Fibroblast of pulmonary artery (primary cell): Measurements from ENCODE around the gene ZFHX3.

Experiments
- DNase-seq: peaks from one replicate; pipeline ENCODE4 v3.0.0-alpha.2; 2010; ENCODE audit warnings: low read depth
- H3K4me3 ChIP-seq: replicated peaks from 2 replicates; pipeline ENCODE4 v1.5.1; 2011; ENCODE audit warnings: low read depth, mild to moderate bottlenecking, control low read depth, low read length, moderate library complexity
- CTCF ChIP-seq: IDR thresholded peaks from 2 replicates; pipeline ENCODE4 v1.5.1; 2011; ENCODE audit warnings: mild to moderate bottlenecking, control low read depth, low read length, inconsistent platforms; ENCODE audit errors: missing control alignments

The ZFHX3 gene

GRCh38 chr16:72810480-72810879 lies 237.4 kb downstream of the ZFHX3 start:
- no peak for TF ChIP-seq CTCF
- DNase-seq: no peak

GRCh38 chr16:72809446-72809845 lies 238.5 kb downstream of the ZFHX3 start:
- no peak for DNase-seq
- H3K4me3 ChIP-seq: no peak overlapping the region
- TF ChIP-seq CTCF: no peak

More at GRCh38 chr16:72810480-72810879, 237.4 kb downstream of the ZFHX3 start:
- H3K4me3 ChIP-seq: no peak overlapping the region

- no peak for DNase-seq
- H3K4me3 ChIP-seq: no peak overlapping the region
- no peak for TF ChIP-seq CTCF
Measured at GRCh38 chr16:72808754-72809153, 239.2 kb downstream of the ZFHX3 start.

GRCh38 chr16:72807245-72807644 lies 240.7 kb downstream of the ZFHX3 start:
- H3K4me3 ChIP-seq: no peak overlapping the region
- no peak for DNase-seq
- TF ChIP-seq CTCF: no peak

GRCh38 chr16:72805486-72805885 lies 242.4 kb downstream of the ZFHX3 start:
- no peak for TF ChIP-seq CTCF
- no peak overlapping the region for H3K4me3 ChIP-seq
- no peak for DNase-seq

- DNase-seq: no peak
- H3K4me3 ChIP-seq: no peak overlapping the region
- TF ChIP-seq CTCF: no peak
Measured at GRCh38 chr16:72800524-72801161, 247.3 kb downstream of the ZFHX3 start.

GRCh38 chr16:72798264-72798663 lies 249.7 kb downstream of the ZFHX3 start:
- H3K4me3 ChIP-seq: no peak overlapping the region
- no peak for TF ChIP-seq CTCF
- no peak for DNase-seq
